ENCODE measurements around the gene RFPL3.

DNA sequence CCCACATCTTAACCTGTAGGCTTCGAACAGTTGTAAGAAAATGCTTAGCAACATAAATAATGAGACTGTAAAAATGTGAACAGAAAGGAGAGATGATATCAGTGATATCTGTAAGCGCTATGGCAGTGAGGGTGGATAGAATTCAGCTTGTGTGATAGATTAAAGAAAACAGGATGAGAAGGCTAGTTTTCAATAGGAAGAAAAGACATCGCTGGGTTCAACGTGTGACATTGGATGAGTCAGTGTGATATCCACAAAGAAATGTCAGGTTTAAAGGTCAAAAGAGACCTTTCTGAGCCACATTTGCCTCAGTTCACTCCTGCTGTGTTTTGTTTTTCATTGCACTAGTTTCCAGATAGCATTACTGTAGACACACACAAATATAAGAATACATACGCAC, 13.7 kb upstream of the RFPL3 start:
- no peak for TF ChIP-seq CTCF (IDR thresholded peaks at IDR 0.05)
- no peak for TF ChIP-seq POLR2AphosphoS5 (IDR thresholded peaks at IDR 0.05; ENCODE audit: low read depth, low read length)
